Measurements from ENCODE around the gene TSBP1.

GRCh38 chr6:32294566-32294965 is 77.1 kb downstream of the TSBP1 start:
- TF ChIP-seq, protein P1, sequence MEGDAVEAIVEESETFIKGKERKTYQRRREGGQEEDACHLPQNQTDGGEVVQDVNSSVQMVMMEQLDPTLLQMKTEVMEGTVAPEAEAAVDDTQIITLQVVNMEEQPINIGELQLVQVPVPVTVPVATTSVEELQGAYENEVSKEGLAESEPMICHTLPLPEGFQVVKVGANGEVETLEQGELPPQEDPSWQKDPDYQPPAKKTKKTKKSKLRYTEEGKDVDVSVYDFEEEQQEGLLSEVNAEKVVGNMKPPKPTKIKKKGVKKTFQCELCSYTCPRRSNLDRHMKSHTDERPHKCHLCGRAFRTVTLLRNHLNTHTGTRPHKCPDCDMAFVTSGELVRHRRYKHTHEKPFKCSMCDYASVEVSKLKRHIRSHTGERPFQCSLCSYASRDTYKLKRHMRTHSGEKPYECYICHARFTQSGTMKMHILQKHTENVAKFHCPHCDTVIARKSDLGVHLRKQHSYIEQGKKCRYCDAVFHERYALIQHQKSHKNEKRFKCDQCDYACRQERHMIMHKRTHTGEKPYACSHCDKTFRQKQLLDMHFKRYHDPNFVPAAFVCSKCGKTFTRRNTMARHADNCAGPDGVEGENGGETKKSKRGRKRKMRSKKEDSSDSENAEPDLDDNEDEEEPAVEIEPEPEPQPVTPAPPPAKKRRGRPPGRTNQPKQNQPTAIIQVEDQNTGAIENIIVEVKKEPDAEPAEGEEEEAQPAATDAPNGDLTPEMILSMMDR (conservative IDR thresholded peaks at IDR 0.05; ENCODE audit: low read depth, low read length) = no peak
- no peak for TF ChIP-seq EZH2 (IDR thresholded peaks at IDR 0.05; ENCODE audit: borderline replicate concordance, low read depth, low read length, poor library complexity, severe bottlenecking)

Measured in A673 (cell line).